ENCODE results near the gene MAP3K14.

The MAP3K14 gene

GRCh38 chr17:45289301-45290268, 27.2 kb downstream of the MAP3K14 start:
- Histone ChIP-seq H3K9me2 (replicated peaks; ENCODE audit: insufficient read depth, low read length) (no peaks in the 10 kb centered on the region), H3K4me3 (ENCODE audit: insufficient read depth, low read length, poor library complexity, severe bottlenecking) (no peak overlapping the region), H3K9ac (ENCODE audit: low read length) (no peak overlapping the region), H3K27ac (ENCODE audit: low read depth, low read length) (no peak overlapping the region), H3F3A (ENCODE audit: insufficient read depth) (no peaks in the 10 kb centered on the region), H2AFZ (ENCODE audit: low read depth, low read length, severe bottlenecking) (no peak overlapping the region), H3K4me2 (ENCODE audit: low read depth, low read length, poor library complexity, severe bottlenecking) (no peak overlapping the region), H3K36me3 (ENCODE audit: low read length) (no peaks in the 10 kb centered on the region), H3K9me3 (ENCODE audit: insufficient read depth, low read length) (no peaks in the 10 kb centered on the region), H3K27me3 (ENCODE audit: low read length) (no peaks in the 10 kb centered on the region), H3K79me2 (ENCODE audit: insufficient read depth, low read length) (0 out of 2 replicates have a peak, but pooled peaks cover under 1% of the 10 kb centered on the region), H4K20me1 (ENCODE audit: low read depth, low read length) (no peaks in the 10 kb centered on the region; the same call in 1 of the 2 replicates)
- no peak for TF ChIP-seq CTCF (IDR thresholded peaks at IDR 0.05; ENCODE audit: insufficient read depth, low read length, poor library complexity, severe bottlenecking)
- no peak for TF ChIP-seq EZH2phosphoT487 (conservative IDR thresholded peaks at IDR 0.05; ENCODE audit: low read length)

GRCh38 chr17:45288825-45289224, 28.0 kb downstream of the MAP3K14 start:
- no peak for TF ChIP-seq EZH2phosphoT487 (conservative IDR thresholded peaks at IDR 0.05; ENCODE audit: low read length)
- TF ChIP-seq CTCF (IDR thresholded peaks at IDR 0.05; ENCODE audit: insufficient read depth, low read length, poor library complexity, severe bottlenecking): no peak
- H3K36me3 ChIP-seq (ENCODE audit: low read length): no peaks in the 10 kb centered on the region
- H3K9ac ChIP-seq (ENCODE audit: low read length): no peak overlapping the region
- H3K4me3 ChIP-seq (ENCODE audit: insufficient read depth, low read length, poor library complexity, severe bottlenecking): no peak overlapping the region
- H3K9me3 ChIP-seq (ENCODE audit: insufficient read depth, low read length): no peaks in the 10 kb centered on the region
- no peak overlapping the region for H2AFZ ChIP-seq (ENCODE audit: low read depth, low read length, severe bottlenecking)
- H3K79me2 ChIP-seq (ENCODE audit: insufficient read depth, low read length): no peaks in the 10 kb centered on the region
- no peaks in the 10 kb centered on the region for H3K27me3 ChIP-seq (ENCODE audit: low read length)
- H3F3A ChIP-seq (ENCODE audit: insufficient read depth): no peaks in the 10 kb centered on the region
- H3K27ac ChIP-seq (ENCODE audit: low read depth, low read length): no peak overlapping the region
- H3K9me2 ChIP-seq (replicated peaks; ENCODE audit: insufficient read depth, low read length): no peaks in the 10 kb centered on the region
- H3K4me2 ChIP-seq (ENCODE audit: low read depth, low read length, poor library complexity, severe bottlenecking): no peak overlapping the region
- no peaks in the 10 kb centered on the region; the same call in 1 of the 2 replicates for H4K20me1 ChIP-seq (ENCODE audit: low read depth, low read length)

- Histone ChIP-seq H3F3A (ENCODE audit: insufficient read depth) (no peaks in the 10 kb centered on the region), H3K27me3 (ENCODE audit: low read length) (no peaks in the 10 kb centered on the region), H4K20me1 (ENCODE audit: low read depth, low read length) (no peaks in the 10 kb centered on the region; the same call in 1 of the 2 replicates), H3K4me2 (ENCODE audit: low read depth, low read length, poor library complexity, severe bottlenecking) (no peak overlapping the region), H2AFZ (ENCODE audit: low read depth, low read length, severe bottlenecking) (no peak overlapping the region), H3K9me3 (ENCODE audit: insufficient read depth, low read length) (no peaks in the 10 kb centered on the region), H3K27ac (ENCODE audit: low read depth, low read length) (no peak overlapping the region), H3K79me2 (ENCODE audit: insufficient read depth, low read length) (no peaks in the 10 kb centered on the region), H3K4me3 (ENCODE audit: insufficient read depth, low read length, poor library complexity, severe bottlenecking) (no peak overlapping the region), H3K9ac (ENCODE audit: low read length) (no peak overlapping the region), H3K36me3 (ENCODE audit: low read length) (no peaks in the 10 kb centered on the region), H3K9me2 (replicated peaks; ENCODE audit: insufficient read depth, low read length) (no peaks in the 10 kb centered on the region)
- TF ChIP-seq EZH2phosphoT487 (conservative IDR thresholded peaks at IDR 0.05; ENCODE audit: low read length) (no peak), CTCF (IDR thresholded peaks at IDR 0.05; ENCODE audit: insufficient read depth, low read length, poor library complexity, severe bottlenecking) (no peak)
Observed at GRCh38 chr17:45287526-45288500, 29.0 kb downstream of the MAP3K14 start.
